ENCODE data around the gene CENPT. TPM values are rescaled to one million over a fixed set of nuclear protein-coding genes. Genes with fewer than 3 reads are reported as not detected.

The CENPT gene
- total RNA-seq, 2 experiments from 2014 or later, result 55.4 to 85.3 TPM

DNA sequence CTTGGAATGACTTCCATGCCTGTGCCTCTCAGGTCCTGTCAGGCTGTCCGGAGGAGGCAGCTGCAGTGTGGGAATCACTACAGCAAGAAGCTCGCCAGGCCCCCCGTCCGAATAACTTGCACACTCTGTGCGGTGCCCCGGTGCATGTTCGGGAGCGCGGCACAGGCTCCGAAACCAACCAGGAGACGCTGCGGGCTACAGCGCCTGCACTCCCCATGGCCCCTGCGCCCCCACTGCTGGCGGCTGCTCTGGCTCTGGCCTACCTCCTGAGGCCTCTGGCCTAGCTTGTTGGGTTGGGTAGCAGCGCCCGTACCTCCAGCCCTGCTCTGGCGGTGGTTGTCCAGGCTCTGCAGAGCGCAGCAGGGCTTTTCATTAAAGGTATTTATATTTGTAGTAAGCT is 38.5 kb upstream of the CENPT start:
- no peak for DNase-seq (ENCODE audit: low spot score)

DNA sequence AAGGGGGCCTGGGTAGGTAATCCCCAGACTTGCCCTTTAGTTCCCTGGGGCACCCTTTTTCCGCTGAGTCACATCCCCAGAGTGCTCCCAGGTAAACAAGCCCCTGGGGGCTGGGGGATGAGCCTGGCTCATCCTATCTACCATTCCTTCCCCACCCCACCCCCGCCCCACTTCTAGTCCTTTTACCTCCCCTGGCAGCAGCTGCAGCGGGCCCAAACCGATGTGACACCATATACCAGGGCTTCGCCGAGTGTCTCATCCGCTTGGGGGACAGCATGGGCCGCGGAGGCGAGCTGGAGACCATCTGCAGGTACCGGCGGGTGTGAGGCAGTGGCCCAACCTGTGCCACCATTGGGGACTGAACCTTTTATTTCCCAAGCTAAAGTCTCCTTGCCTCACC is 38.1 kb upstream of the CENPT start:
- DNase-seq (ENCODE audit: low spot score), result no peak
- no peaks in the 10 kb centered on the region for H4K20me1 ChIP-seq (ENCODE audit: insufficient read depth, low read length)
- intact Hi-C loops (cut with micrococcal nuclease; ENCODE audit: unreplicated experiment), result no loop called here
- ChIA-PET CTCF (ENCODE audit: unreplicated experiment) (no interaction called here), POLR2A (no interaction called here)
- H3K4me1 ChIP-seq (ENCODE audit: insufficient read depth, low read length, poor library complexity, severe bottlenecking), result no peaks in the 10 kb centered on the region
- H3K79me2 ChIP-seq (ENCODE audit: insufficient read depth, low read depth, low read length), result no peaks in the 10 kb centered on the region
- peaks cover 53% of the 10 kb centered on the region; the same call in 1 of the 2 replicates for H3K36me3 ChIP-seq (ENCODE audit: insufficient read depth, low read length)
- H3K27ac ChIP-seq (ENCODE audit: low read depth, low read length, poor library complexity, severe bottlenecking), result no peak overlapping the region
- TF ChIP-seq, protein P1, sequence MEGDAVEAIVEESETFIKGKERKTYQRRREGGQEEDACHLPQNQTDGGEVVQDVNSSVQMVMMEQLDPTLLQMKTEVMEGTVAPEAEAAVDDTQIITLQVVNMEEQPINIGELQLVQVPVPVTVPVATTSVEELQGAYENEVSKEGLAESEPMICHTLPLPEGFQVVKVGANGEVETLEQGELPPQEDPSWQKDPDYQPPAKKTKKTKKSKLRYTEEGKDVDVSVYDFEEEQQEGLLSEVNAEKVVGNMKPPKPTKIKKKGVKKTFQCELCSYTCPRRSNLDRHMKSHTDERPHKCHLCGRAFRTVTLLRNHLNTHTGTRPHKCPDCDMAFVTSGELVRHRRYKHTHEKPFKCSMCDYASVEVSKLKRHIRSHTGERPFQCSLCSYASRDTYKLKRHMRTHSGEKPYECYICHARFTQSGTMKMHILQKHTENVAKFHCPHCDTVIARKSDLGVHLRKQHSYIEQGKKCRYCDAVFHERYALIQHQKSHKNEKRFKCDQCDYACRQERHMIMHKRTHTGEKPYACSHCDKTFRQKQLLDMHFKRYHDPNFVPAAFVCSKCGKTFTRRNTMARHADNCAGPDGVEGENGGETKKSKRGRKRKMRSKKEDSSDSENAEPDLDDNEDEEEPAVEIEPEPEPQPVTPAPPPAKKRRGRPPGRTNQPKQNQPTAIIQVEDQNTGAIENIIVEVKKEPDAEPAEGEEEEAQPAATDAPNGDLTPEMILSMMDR (conservative IDR thresholded peaks at IDR 0.05; ENCODE audit: low read length), result no peak
- TF ChIP-seq EZH2phosphoT487 (IDR thresholded peaks at IDR 0.05; ENCODE audit: borderline replicate concordance, low read depth, low read length), result no peak
- H3K9me2 ChIP-seq (ENCODE audit: insufficient read depth, low read length), result no peaks in the 10 kb centered on the region
- BruUV-seq (replicated peaks), result no TSS peak
- H3K4me2 ChIP-seq (ENCODE audit: low read length), result no peak overlapping the region
- H3K4me3 ChIP-seq (ENCODE audit: low read depth, low read length, poor library complexity, severe bottlenecking), result no peak overlapping the region
- no peaks in the 10 kb centered on the region for H3K9me3 ChIP-seq (ENCODE audit: low read length)
- no peak overlapping the region for H2AFZ ChIP-seq (ENCODE audit: low read length)

More for the DNA sequence above, 38.5 kb upstream of the CENPT start:
- no peaks in the 10 kb centered on the region for H4K20me1 ChIP-seq (ENCODE audit: insufficient read depth, low read length)
- H3K4me3 ChIP-seq (ENCODE audit: low read depth, low read length, poor library complexity, severe bottlenecking), result no peak overlapping the region
- intact Hi-C loops (cut with micrococcal nuclease; ENCODE audit: unreplicated experiment), result no loop called here
- H3K9me2 ChIP-seq (ENCODE audit: insufficient read depth, low read length), result no peaks in the 10 kb centered on the region
- peaks cover 48% of the 10 kb centered on the region; the same call in 1 of the 2 replicates for H3K36me3 ChIP-seq (ENCODE audit: insufficient read depth, low read length)
- TF ChIP-seq, protein P1 (conservative IDR thresholded peaks at IDR 0.05; ENCODE audit: low read length), result no peak
- no peak for TF ChIP-seq EZH2phosphoT487 (IDR thresholded peaks at IDR 0.05; ENCODE audit: borderline replicate concordance, low read depth, low read length)
- no TSS peak for BruUV-seq (replicated peaks)
- ChIA-PET CTCF (ENCODE audit: unreplicated experiment) (no interaction called here), POLR2A (no interaction called here)
- no peak overlapping the region for H2AFZ ChIP-seq (ENCODE audit: low read length)
- no peaks in the 10 kb centered on the region for H3K9me3 ChIP-seq (ENCODE audit: low read length)
- no peaks in the 10 kb centered on the region for H3K79me2 ChIP-seq (ENCODE audit: insufficient read depth, low read depth, low read length)
- no peak overlapping the region for H3K27ac ChIP-seq (ENCODE audit: low read depth, low read length, poor library complexity, severe bottlenecking)
- no peak overlapping the region for H3K4me2 ChIP-seq (ENCODE audit: low read length)
- H3K4me1 ChIP-seq (ENCODE audit: insufficient read depth, low read length, poor library complexity, severe bottlenecking), result no peaks in the 10 kb centered on the region

DNA sequence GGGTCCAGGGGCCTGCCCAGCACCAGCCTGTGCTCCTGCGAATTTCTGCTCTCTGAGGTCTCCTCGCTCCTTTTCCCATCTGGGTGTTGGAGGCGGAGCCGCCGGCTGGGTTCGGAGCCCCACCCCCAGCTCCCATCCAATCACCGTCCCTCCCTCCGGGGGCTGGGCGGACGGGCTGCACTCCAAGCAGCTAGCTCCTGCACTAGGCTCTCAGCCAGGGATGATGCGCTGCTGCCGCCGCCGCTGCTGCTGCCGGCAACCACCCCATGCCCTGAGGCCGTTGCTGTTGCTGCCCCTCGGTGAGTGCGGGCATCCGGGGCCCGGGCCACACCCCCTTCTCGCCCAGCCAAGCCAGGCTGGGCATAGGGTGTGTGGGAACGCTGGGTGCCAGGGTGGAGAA is 37.2 kb upstream of the CENPT start, which contains the start of gene NRN1L:
Gene NRN1L (plus strand): TSS at position 202 of the 400 bp plus-strand sequence. CDS start 19 bp downstream, at position 221.
- Histone ChIP-seq H3K27ac (ENCODE audit: low read depth, low read length, poor library complexity, severe bottlenecking) (no peak within 1 kb of the TSS), H3K9me3 (ENCODE audit: low read length) (no peaks in the 10 kb centered on the region), H3K4me1 (ENCODE audit: insufficient read depth, low read length, poor library complexity, severe bottlenecking) (no peaks in the 10 kb centered on the region), H4K20me1 (ENCODE audit: insufficient read depth, low read length) (no peaks in the 10 kb centered on the region), H3K79me2 (ENCODE audit: insufficient read depth, low read depth, low read length) (no peaks in the 10 kb centered on the region), H3K9me2 (ENCODE audit: insufficient read depth, low read length) (no peaks in the 10 kb centered on the region), H3K36me3 (ENCODE audit: insufficient read depth, low read length) (peaks cover 61% of the 10 kb centered on the region), H3K4me2 (ENCODE audit: low read length) (no peak within 1 kb of the TSS), H3K4me3 (ENCODE audit: low read depth, low read length, poor library complexity, severe bottlenecking) (no peak within 1 kb of the TSS), H2AFZ (ENCODE audit: low read length) (no peak within 1 kb of the TSS)
- intact Hi-C loops (cut with micrococcal nuclease; ENCODE audit: unreplicated experiment), result loop anchor here (5.0 kb wide), 1 partner anchor 178 kb away; no protein-coding TSS in a partner anchor
- TF ChIP-seq EZH2phosphoT487 (IDR thresholded peaks at IDR 0.05; ENCODE audit: borderline replicate concordance, low read depth, low read length), result no peak
- TF ChIP-seq, protein P1 (conservative IDR thresholded peaks at IDR 0.05; ENCODE audit: low read length), result no peak
- POLR2A ChIA-PET, result no interaction called here
- CTCF ChIA-PET (ENCODE audit: unreplicated experiment), result no interaction called here
- DNase-seq (ENCODE audit: low spot score), result no peak
- BruUV-seq (replicated peaks), result no TSS peak
